KOPT-K1 (cell line): ENCODE results near the gene TIMM17A.

Experiments used
- H3K27ac ChIP-seq: fragments of 200-600 bp; sonication (generic); 2 replicates; pipeline ENCODE4 v1.5.1; 2016; ENCODE audit warnings: antibody characterized with exemption, mild to moderate bottlenecking, low read depth, low read length; ENCODE audit not compliant: poor library complexity, severe bottlenecking
- H3K36me3 ChIP-seq: fragments of 200-600 bp; sonication (generic); 2 replicates; pipeline ENCODE4 v1.5.1; 2017; ENCODE audit warnings: antibody characterized with exemption, mild to moderate bottlenecking, low read length, moderate library complexity; ENCODE audit not compliant: insufficient read depth
- H3K9me3 ChIP-seq: fragments of 200-600 bp; sonication (generic); 2 replicates; pipeline ENCODE4 v1.5.1; 2017; ENCODE audit warnings: antibody characterized with exemption, low read length, mild to moderate bottlenecking; ENCODE audit not compliant: insufficient read depth, poor library complexity, severe bottlenecking

The TIMM17A gene

DNA sequence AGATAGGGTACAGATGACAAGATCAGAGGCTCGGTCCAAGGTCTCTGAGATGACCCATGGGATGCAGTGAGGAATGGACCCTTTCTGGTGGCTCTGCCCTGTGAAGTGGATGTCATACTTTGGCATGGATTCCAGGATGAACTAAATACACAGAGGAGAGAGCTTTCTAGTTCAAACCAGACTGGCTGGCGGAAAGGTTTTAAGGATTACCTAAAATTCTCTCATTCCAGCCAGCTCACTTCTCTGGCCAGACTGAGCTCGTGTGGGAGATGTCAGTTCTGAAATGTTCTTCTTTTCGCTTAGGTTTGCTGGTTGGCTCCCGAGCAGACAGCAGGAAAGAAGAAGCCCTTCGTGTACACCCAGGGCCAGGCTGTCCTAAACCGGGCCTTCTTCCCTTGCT lies 33.3 kb downstream of the TIMM17A start:
- peaks cover 8% of the 10 kb centered on the region; the same call in 1 of the 2 replicates for H3K36me3 ChIP-seq
- no peaks in the 10 kb centered on the region for H3K9me3 ChIP-seq

DNA sequence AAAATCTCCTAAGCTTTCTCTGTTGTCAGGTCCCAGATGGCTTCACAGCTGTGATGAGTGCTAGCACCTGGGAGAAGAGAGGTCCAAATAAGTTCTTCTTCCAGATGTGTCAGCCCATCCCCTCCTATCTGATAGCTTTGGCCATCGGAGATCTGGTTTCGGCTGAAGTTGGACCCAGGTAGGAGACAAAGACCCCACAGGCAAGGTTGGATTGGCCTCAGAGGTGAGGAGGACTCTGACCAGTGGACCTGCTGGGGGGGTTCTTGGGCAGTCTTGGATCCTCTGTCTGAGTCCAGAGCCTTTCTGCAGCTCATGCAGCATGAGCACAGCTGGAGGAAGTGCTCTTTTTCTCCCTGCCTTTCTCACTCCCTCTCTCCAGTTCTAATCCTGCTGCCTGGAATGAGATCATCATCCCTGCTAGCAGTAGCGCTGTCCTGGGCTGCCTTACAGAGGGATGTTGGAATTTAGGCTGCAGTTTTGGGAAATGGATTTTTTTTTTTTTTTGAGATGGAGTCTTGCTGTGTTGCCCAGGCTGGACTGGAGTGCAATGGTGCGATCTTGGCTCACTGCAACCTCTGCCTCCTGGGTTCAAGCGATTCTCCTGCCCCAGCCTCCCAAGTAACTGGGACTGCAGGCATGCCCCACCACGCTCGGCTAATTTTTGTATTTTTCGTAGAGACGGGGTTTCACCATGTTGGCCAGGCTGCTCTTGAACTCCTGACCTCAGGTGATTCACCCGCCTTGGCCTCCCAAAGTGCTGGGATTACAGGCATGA lies 34.2 kb downstream of the TIMM17A start:
- H3K36me3 ChIP-seq: peaks cover 8% of the 10 kb centered on the region; the same call in 1 of the 2 replicates
- H3K27ac ChIP-seq: no peak overlapping the region

More for the DNA sequence above, 33.3 kb downstream of the TIMM17A start:
- H3K27ac ChIP-seq: no peak overlapping the region

DNA sequence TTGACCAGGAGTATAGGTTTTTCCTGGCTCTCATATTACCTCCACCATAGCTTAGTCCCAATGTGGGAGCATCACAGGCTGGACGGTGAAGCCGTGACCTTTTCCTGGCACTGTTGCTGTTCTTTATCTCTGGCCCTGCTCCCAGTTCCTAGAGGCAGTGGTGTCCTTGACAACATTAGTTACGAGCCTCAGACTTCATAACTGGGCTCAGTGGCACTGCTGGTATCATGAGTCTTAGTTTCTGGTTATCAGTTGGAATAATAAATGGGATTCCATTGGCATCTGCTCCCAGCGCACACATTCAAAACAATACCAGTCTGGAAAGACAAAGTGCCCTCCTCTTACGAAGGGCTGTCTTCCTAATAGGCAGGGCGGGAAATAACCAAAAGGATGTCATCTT lies 35.1 kb downstream of the TIMM17A start:
- Histone ChIP-seq H3K27ac (no peak overlapping the region), H3K36me3 (peaks cover 8% of the 10 kb centered on the region; the same call in 1 of the 2 replicates), H3K9me3 (no peaks in the 10 kb centered on the region)

More for the DNA sequence above, 34.2 kb downstream of the TIMM17A start:
- no peaks in the 10 kb centered on the region for H3K9me3 ChIP-seq

DNA sequence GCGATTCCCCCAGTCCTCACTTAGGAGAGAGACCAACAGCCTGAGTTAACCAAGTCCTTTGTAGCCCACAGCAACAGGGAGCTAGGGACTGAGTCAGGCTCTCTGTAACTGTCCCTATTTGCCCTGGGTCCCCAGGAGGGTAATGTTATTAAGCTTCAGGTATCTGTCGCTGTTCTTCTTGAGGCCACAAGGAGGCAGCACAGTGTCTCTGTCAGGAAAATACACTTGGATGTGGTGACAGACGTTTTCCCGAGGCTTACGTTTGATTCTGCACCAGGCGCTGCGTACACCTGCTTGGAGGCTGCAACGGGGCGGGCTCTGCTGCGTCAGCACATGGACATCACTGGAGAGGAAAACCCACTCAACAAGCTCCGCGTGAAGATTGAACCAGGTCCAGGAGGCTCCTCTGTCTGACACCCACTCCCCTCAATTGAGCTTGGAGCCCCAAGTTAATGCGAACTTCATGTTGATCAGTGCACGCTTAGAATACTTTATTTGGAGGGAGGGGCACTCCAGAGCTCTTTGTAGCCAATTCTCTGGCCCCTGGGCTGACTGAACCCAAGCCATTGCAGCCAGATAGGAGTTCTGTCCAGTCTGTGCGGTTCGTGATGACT lies 44.4 kb downstream of the TIMM17A start:
- Histone ChIP-seq H3K9me3 (no peaks in the 10 kb centered on the region), H3K27ac (no peak overlapping the region), H3K36me3 (no peaks in the 10 kb centered on the region; the same call in 1 of the 2 replicates)

DNA sequence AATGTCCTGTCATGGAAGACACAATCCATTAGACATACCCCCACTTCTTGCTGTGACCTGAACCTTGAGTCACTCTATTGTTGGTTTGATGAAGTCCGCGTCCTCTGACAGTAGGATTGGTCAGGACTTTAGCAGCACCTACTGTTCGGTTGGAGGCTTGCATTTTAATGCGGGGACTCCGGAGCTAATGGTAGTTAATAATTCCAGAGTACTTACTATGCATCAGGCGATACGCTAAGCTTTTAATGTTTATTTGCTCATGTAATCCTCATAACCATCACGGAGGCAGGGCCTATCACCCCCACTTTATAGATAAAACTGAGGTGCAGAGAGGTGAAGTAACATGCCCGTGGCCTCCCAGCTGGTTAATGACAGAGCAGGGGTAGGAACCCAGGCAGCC lies 47.2 kb downstream of the TIMM17A start:
- Histone ChIP-seq H3K27ac (no peak overlapping the region), H3K36me3 (no peaks in the 10 kb centered on the region; the same call in 1 of the 2 replicates), H3K9me3 (no peaks in the 10 kb centered on the region)

DNA sequence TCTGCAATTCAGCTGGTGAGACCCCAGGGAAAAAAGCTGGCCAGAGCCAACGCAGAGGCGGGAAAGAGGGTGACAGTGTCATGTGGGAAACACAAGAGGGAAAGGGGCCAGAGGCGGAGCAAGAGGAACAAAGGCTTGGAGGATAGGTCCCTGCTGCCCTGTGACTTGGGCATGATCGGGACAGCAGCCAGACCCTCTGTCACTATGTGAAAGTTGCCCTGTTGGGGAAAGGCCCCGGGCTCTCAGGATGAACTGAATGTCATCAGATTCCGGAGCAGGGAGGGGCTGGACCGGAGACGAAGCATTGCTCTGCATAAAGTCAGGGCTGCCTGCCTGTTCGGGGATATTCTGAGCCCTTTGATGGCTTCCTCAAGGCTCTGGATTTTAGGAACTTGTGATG lies 49.4 kb downstream of the TIMM17A start:
- Histone ChIP-seq H3K36me3 (no peaks in the 10 kb centered on the region; the same call in 1 of the 2 replicates), H3K27ac (no peak overlapping the region), H3K9me3 (no peaks in the 10 kb centered on the region)

DNA sequence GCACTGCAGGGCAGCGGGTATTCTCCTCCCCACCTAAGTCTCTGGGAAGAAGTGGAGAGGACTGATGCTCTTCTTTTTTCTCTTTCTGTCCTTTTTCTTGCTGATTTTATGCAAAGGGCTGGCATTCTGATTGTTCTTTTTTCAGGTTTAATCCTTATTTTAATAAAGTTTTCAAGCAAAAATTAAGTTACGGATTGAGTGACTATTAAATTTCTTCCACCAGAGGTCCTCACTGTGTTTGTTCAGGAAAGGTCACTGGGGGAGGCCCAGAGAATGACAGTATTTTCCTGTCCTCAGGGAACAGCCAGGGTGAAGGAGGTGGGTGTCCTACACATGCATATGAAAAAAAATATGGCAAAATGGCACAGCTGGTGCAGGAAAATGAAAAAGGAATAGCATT lies 50.7 kb downstream of the TIMM17A start:
- Histone ChIP-seq H3K9me3 (no peaks in the 10 kb centered on the region), H3K36me3 (no peaks in the 10 kb centered on the region; the same call in 1 of the 2 replicates), H3K27ac (no peak overlapping the region)

DNA sequence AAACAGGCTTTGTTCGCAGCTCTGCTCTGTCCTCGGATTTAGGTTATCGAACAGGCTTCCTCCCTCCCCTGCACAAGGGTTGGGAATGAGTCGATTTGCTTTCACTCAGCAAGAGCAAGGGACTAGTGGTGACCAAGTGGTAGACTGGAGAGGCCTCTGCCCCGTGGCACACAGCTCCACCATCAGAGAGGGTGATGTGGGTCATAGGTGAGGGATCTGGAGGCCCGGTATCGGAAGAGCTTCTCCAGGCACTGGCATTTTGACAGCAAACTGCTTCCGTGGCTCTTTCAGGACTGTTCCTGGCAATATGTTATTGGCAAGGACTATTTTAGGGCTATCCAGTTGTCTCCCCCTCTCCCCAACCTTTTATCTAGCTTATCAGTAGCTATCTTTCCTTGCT lies 52.0 kb downstream of the TIMM17A start:
- Histone ChIP-seq H3K27ac (no peak overlapping the region), H3K9me3 (no peaks in the 10 kb centered on the region)

DNA sequence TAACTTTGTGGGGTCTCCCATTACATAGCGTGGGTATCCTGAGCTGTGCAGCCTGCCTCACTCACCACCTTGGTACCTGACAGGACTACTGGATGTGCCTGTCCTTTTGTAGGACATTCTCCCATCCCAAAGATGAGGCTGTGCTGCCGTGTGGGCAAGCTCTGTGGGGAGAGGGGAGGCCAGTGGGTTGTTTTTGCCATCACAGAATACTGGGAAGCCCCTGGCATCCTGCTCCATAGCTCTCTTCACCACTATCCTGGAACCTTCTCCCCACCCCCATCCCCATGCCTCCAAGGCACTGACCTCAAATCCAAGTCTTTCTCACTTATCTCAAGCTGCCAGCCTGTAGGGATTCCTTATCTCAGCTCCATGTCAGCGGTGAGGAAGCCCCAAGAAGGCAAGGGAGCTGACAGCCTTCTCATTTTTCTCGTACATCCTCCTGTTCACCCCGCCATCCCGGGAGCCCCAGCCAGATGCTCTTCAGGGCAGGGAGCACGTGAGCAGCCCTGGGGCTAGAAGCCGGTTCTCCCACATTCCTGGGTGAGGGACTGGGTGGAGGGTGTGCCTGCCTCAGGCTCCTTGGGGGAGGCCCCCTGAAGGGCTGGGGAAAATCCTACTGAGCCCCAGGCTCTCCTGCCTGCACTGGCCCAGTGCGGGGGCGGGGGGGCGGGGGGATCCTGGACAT lies 52.6 kb downstream of the TIMM17A start:
- Histone ChIP-seq H3K36me3 (no peaks in the 10 kb centered on the region; the same call in 1 of the 2 replicates), H3K27ac (no peak overlapping the region), H3K9me3 (no peaks in the 10 kb centered on the region)

More for the DNA sequence above, 52.0 kb downstream of the TIMM17A start:
- no peaks in the 10 kb centered on the region; the same call in 1 of the 2 replicates for H3K36me3 ChIP-seq

DNA sequence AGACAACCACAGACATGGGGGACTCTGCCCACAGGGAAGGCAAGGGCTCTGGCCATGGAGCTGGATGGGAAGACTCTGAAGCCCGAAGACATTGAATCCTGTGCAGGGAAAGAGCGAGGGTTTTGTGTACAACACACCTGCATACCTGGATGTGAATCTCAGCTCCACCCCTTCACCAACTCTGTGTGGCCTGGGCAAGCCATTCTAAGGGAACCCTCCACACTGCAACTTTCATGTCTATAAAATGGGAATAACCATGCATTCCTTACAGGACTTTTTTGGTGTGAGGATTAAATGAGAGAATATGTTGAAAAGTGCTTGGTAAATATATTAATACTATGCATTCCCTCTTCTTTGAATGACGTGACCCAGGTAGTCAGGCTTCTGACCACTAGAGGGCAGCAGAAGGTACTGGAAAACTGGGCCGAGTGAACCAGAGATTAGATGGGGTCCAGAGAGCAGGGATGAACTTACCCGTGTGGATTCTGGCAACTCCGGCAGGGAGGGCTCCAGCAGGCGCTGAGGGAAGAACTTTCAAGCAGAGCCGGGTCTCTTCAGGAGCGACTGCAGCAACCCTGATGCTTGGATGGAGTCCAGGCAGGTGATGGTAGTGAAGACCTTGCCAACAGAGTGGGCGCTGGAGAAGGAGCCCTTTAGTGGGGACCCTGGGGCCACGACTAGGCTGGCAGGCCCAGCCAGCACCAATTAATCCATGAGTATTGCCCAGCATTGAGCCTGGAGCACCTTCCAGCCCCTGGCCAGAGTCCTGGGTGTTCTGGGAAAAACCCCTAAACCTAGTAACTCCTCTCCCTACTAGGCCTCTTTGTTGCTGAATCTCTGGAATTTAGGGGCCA lies 54.2 kb downstream of the TIMM17A start:
- Histone ChIP-seq H3K9me3 (no peaks in the 10 kb centered on the region), H3K27ac (no peak overlapping the region), H3K36me3 (no peaks in the 10 kb centered on the region; the same call in 1 of the 2 replicates)

DNA sequence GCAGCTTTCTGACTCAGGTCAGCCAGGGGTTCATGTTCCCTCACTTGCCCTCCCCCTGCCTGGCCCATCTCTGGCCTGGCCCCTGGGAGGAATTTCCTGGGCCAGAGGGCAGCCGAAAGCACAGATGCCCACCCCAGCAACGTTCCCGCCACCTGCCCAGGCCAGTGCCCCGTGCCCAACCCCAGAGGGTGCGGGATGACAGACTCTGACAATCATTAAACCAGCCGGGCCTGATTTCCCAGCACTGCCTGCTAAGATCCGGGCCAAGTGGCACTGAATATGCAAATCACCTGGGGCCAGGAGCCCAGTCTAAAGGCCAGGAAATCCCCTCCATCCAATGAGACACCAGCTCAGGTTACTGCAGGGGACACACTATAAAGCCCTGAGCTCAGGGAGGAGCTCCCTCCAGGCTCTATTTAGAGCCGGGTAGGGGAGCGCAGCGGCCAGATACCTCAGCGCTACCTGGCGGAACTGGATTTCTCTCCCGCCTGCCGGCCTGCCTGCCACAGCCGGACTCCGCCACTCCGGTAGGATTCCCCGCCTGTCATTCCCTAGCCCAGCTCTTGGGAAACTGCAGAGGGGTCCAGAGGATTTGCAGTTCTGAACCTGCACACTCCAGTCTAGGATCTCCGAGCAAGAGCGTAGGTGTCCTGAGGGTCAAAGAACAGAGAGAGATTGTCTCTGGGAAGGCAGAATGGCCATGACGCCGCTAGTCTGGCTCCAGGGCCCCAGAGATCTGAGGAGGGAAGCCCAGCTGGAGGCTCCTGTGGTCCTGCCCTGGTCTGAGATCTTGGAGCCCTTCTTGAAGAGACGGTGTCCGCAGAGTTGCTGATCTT lies 55.1 kb downstream of the TIMM17A start, which contains the start of gene ELF3:
ELF3 (plus strand) TSS at position 408 of the 836 bp plus-strand sequence. CDS start 550 bp downstream, outside the sequence.
- Histone ChIP-seq H3K9me3 (no peaks in the 10 kb centered on the region), H3K36me3 (no peaks in the 10 kb centered on the region), H3K27ac (no peak within 1 kb of the TSS)

DNA sequence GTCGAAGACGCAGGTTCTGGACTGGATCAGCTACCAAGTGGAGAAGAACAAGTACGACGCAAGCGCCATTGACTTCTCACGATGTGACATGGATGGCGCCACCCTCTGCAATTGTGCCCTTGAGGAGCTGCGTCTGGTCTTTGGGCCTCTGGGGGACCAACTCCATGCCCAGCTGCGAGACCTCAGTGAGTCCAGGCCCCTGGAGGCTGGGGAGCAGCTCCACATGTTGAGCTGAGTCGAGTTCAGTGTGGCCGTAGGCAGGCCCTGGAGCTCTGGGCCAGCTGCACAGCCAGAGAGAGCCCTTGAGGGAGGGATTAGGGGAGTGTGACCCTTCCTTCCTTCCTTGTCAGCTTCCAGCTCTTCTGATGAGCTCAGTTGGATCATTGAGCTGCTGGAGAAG lies 56.7 kb downstream of the TIMM17A start:
- no peaks in the 10 kb centered on the region for H3K36me3 ChIP-seq
- H3K9me3 ChIP-seq: no peaks in the 10 kb centered on the region
- H3K27ac ChIP-seq: no peak overlapping the region

DNA sequence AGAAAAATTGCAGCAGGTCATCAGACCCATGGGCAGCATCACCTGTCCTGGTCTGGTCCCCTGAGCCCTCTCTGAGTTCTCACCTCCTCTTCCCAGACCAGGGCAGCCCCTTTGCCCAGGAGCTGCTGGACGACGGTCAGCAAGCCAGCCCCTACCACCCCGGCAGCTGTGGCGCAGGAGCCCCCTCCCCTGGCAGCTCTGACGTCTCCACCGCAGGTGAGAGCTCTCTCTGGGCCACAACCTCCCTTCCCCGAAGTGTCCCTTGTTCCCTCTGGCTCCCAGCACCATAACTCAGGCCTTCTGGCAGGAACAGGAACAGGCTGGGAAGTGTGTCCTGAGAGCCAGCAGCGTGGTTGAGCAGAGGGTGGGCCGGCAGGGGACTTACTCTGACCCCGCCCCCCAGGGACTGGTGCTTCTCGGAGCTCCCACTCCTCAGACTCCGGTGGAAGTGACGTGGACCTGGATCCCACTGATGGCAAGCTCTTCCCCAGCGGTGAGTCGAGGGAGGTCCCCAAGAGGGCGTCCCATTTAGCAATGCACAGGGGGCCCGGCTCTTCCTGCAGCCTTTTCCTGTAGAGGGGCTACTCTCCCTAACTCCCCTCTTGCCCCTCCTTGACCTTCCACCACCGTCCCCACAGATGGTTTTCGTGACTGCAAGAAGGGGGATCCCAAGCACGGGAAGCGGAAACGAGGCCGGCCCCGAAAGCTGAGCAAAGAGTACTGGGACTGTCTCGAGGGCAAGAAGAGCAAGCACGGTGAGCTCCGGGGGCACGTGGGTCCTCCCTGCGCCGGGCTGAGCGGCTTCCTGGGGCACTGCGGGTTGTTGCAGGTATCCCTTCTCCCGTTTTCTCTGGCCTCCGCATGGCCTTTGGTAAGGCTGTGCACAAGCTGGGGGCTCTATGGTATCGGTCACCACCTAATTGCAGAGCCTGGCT lies 57.5 kb downstream of the TIMM17A start:
- no peaks in the 10 kb centered on the region for H3K9me3 ChIP-seq

More for the DNA sequence above, 57.5 kb downstream of the TIMM17A start:
- H3K27ac ChIP-seq: no peak overlapping the region
- no peaks in the 10 kb centered on the region for H3K36me3 ChIP-seq
